Astrocyte of the spinal cord (primary cell): Measurements from ENCODE around the gene RANBP1.
A peak's percentile ranks its signal among the peaks of the same experiment; 100 is the strongest.

Experiments
- DNase-seq: peaks from one replicate; pipeline ENCODE4 v3.0.0; 2011; ENCODE audit warnings: low read depth, low spot score
- H3K4me3 ChIP-seq: 2 replicates; pipeline ENCODE4 v1.5.1; 2011; ENCODE audit warnings: low read depth, mild to moderate bottlenecking, low read length, moderate library complexity
- CTCF ChIP-seq: IDR thresholded peaks from 2 replicates; pipeline ENCODE4 v1.5.1; 2012; ENCODE audit warnings: low read depth, mild to moderate bottlenecking, low read length, inconsistent platforms
- in situ Hi-C: cut with HindIII; loops from 2 replicates; pipeline ENCODE4 v1.10.0; 2017; ENCODE audit warnings: low sequenced_read_pairs

Gene RANBP1

GRCh38 chr22:20112623-20113511 is 3.0 kb upstream of the RANBP1 start:
- TF ChIP-seq CTCF: no peak
- no peak overlapping the region for H3K4me3 ChIP-seq
- in situ Hi-C loops: no loop called here

GRCh38 chr22:20113551-20114310 is 2.2 kb upstream of the RANBP1 start:
- in situ Hi-C loops: no loop called here
- no peak overlapping the region for H3K4me3 ChIP-seq
- no peak for DNase-seq
- no peak for TF ChIP-seq CTCF

More at GRCh38 chr22:20112623-20113511, 3.0 kb upstream of the RANBP1 start:
- no peak for DNase-seq

- TF ChIP-seq CTCF: no peak
- in situ Hi-C loops: no loop called here
Observed at GRCh38 chr22:20114506-20115475, 1.1 kb upstream of the RANBP1 start.

GRCh38 chr22:20116376-20116950 is 559 bp downstream of the RANBP1 start:
- H3K4me3 ChIP-seq: peak overlapping the region; percentile 96
- no peak for TF ChIP-seq CTCF
- in situ Hi-C loops: no loop called here

More at GRCh38 chr22:20114506-20115475, 1.1 kb upstream of the RANBP1 start:
- no peak overlapping the region for H3K4me3 ChIP-seq
- no peak for DNase-seq

GRCh38 chr22:20116951-20117632 is 1.2 kb downstream of the RANBP1 start, which contains the start of gene TRMT2A:
Gene TRMT2A, minus strand, starts transcription at chr22:20117226. Its CDS starts 320 bp downstream, at chr22:20116906.
- in situ Hi-C loops: no loop called here

More at GRCh38 chr22:20116376-20116950, 559 bp downstream of the RANBP1 start:
- no peak for DNase-seq

More at GRCh38 chr22:20116951-20117632, 1.2 kb downstream of the RANBP1 start, which contains the start of gene TRMT2A:
- peak within 1 kb of the TSS; percentile 96 for H3K4me3 ChIP-seq
- peak; percentile 99 for DNase-seq
- TF ChIP-seq CTCF: no peak
